GOT3 (cell line): ENCODE results near the gene NCAM1.

Experiments
- DNase-seq: peaks from one replicate; lab custom pipeline; 2025; ENCODE audit warnings: mixed read lengths; lab: John Stamatoyannopoulos, UW

The NCAM1 gene

GRCh38 chr11:113168354-113169342 lies 207.4 kb downstream of the NCAM1 start:
- no peak for DNase-seq

- DNase-seq = no peak
These were observed 211.2 kb downstream of the NCAM1 start for GRCh38 chr11:113172382-113172951.

GRCh38 chr11:113173126-113173525 lies 211.9 kb downstream of the NCAM1 start:
- no peak for DNase-seq

- DNase-seq = no peak
These were observed 213.7 kb downstream of the NCAM1 start for GRCh38 chr11:113174882-113175281.

- DNase-seq = no peak
These were observed 215.6 kb downstream of the NCAM1 start for GRCh38 chr11:113176599-113177360.

GRCh38 chr11:113177671-113178070 lies 216.5 kb downstream of the NCAM1 start:
- DNase-seq = no peak

- DNase-seq = no peak
These were observed 217.3 kb downstream of the NCAM1 start for GRCh38 chr11:113178381-113179070.

GRCh38 chr11:113179181-113179704 lies 218.0 kb downstream of the NCAM1 start:
- no peak for DNase-seq

GRCh38 chr11:113181094-113181493 lies 219.9 kb downstream of the NCAM1 start:
- DNase-seq = no peak

- no peak for DNase-seq
These were observed 221.1 kb downstream of the NCAM1 start for GRCh38 chr11:113182288-113182687.

- DNase-seq = no peak
These were observed 223.3 kb downstream of the NCAM1 start for GRCh38 chr11:113184498-113184897.

GRCh38 chr11:113188371-113188834 lies 227.2 kb downstream of the NCAM1 start:
- no peak for DNase-seq

GRCh38 chr11:113189909-113190667 lies 228.9 kb downstream of the NCAM1 start:
- DNase-seq = no peak

GRCh38 chr11:113192121-113192925 lies 231.1 kb downstream of the NCAM1 start:
- DNase-seq = no peak

GRCh38 chr11:113193016-113193415 lies 231.8 kb downstream of the NCAM1 start:
- no peak for DNase-seq

GRCh38 chr11:113193946-113194345 lies 232.7 kb downstream of the NCAM1 start:
- DNase-seq = no peak

GRCh38 chr11:113195728-113196127 lies 234.5 kb downstream of the NCAM1 start:
- DNase-seq = no peak

- no peak for DNase-seq
These were observed 236.2 kb downstream of the NCAM1 start for GRCh38 chr11:113197446-113197845.

GRCh38 chr11:113198972-113199661 lies 237.9 kb downstream of the NCAM1 start:
- DNase-seq = no peak
